Loucy (cell line): ENCODE measurements around the gene PADI1.

Source experiments
- H2AFZ ChIP-seq: fragments of 200-600 bp; sonication (generic); 2 replicates; pipeline ENCODE4 v1.6.0; 2016; ENCODE audit warnings: antibody characterized with exemption, mild to moderate bottlenecking, low read length, moderate library complexity
- H3F3A ChIP-seq: fragments of 200-600 bp; 2 replicates; pipeline ENCODE4 v1.6.0; 2016; ENCODE audit warnings: antibody characterized with exemption, low read depth, mild to moderate bottlenecking
- H3K27me3 ChIP-seq: fragments of 200-600 bp; sonication (generic); 2 replicates; pipeline ENCODE4 v1.6.1; 2014; ENCODE audit warnings: low read length, mild to moderate bottlenecking; ENCODE audit not compliant: insufficient read depth, poor library complexity, severe bottlenecking
- H3K36me3 ChIP-seq: fragments of 200-600 bp; sonication (generic); 2 replicates; pipeline ENCODE4 v1.6.1; 2016; ENCODE audit warnings: low read length; ENCODE audit not compliant: insufficient read depth
- H3K4me1 ChIP-seq: fragments of 200-600 bp; sonication (generic); 2 replicates; pipeline ENCODE4 v1.5.1; 2014; ENCODE audit warnings: low read length, mild to moderate bottlenecking; ENCODE audit not compliant: insufficient read depth, poor library complexity, severe bottlenecking
- H3K4me2 ChIP-seq: fragments of 200-600 bp; sonication (generic); 2 replicates; pipeline ENCODE4 v1.6.0; 2014; ENCODE audit warnings: antibody characterized with exemption, low read length, low read depth, mild to moderate bottlenecking; ENCODE audit not compliant: poor library complexity, severe bottlenecking
- H3K4me3 ChIP-seq: fragments of 200-600 bp; sonication (generic); 2 replicates; pipeline ENCODE4 v1.5.1; 2014; ENCODE audit warnings: low read length, mild to moderate bottlenecking, mixed read lengths; ENCODE audit not compliant: poor library complexity, severe bottlenecking
- H3K79me2 ChIP-seq: fragments of 200-600 bp; sonication (generic); 2 replicates; pipeline ENCODE4 v1.6.1; 2014; ENCODE audit warnings: low read length; ENCODE audit not compliant: insufficient read depth
- H3K9ac ChIP-seq: fragments of 200-600 bp; sonication (generic); 2 replicates; pipeline ENCODE4 v1.6.0; 2014; ENCODE audit warnings: mild to moderate bottlenecking, low read depth, low read length, moderate library complexity; ENCODE audit not compliant: poor library complexity, severe bottlenecking
- H3K9me2 ChIP-seq: fragments of 200-600 bp; sonication (generic); replicated peaks from 2 replicates; pipeline ENCODE4 v1.6.1; 2016; ENCODE audit warnings: low read depth, low read length, mixed read lengths
- H3K9me3 ChIP-seq: fragments of 200-600 bp; sonication (generic); 2 replicates; pipeline ENCODE4 v1.6.1; 2014; ENCODE audit warnings: mild to moderate bottlenecking, antibody characterized with exemption, low read length, low read depth; ENCODE audit not compliant: insufficient read depth
- H4K20me1 ChIP-seq: fragments of 200-600 bp; sonication (generic); 2 replicates; pipeline ENCODE4 v1.6.0; 2014; ENCODE audit warnings: antibody characterized with exemption, low read length, mild to moderate bottlenecking; ENCODE audit not compliant: insufficient read depth, poor library complexity, severe bottlenecking
- CTCF ChIP-seq: fragments of 200-600 bp; sonication (generic); conservative IDR thresholded peaks from 2 replicates; pipeline ENCODE4 v1.5.1; 2014; ENCODE audit warnings: mild to moderate bottlenecking, antibody characterized with exemption, low read length
- EZH2phosphoT487 ChIP-seq: fragments of 200-600 bp; IDR thresholded peaks from 2 replicates; pipeline ENCODE4 v1.6.1; 2018; ENCODE audit warnings: antibody characterized with exemption, mild to moderate bottlenecking, moderate library complexity, borderline replicate concordance

PADI1 gene

GRCh38 chr1:17217607-17218006 is 12.7 kb downstream of the PADI1 start:
- H4K20me1 ChIP-seq = no peaks in the 10 kb centered on the region
- no peaks in the 10 kb centered on the region for H3K36me3 ChIP-seq
- H3F3A ChIP-seq = no peaks in the 10 kb centered on the region
- no peak overlapping the region for H3K9ac ChIP-seq
- H3K4me2 ChIP-seq = no peak overlapping the region
- H3K9me2 ChIP-seq = no peaks in the 10 kb centered on the region
- no peaks in the 10 kb centered on the region for H3K27me3 ChIP-seq
- TF ChIP-seq EZH2phosphoT487 = no peak
- TF ChIP-seq CTCF = no peak
- H3K79me2 ChIP-seq = no peaks in the 10 kb centered on the region
- H3K4me1 ChIP-seq = peaks cover 36% of the 10 kb centered on the region
- no peak overlapping the region for H3K4me3 ChIP-seq
- no peak overlapping the region for H2AFZ ChIP-seq
- H3K9me3 ChIP-seq = no peaks in the 10 kb centered on the region

GRCh38 chr1:17218939-17219338 is 14.0 kb downstream of the PADI1 start:
- H3K4me2 ChIP-seq = no peak overlapping the region
- H3K9me3 ChIP-seq = no peaks in the 10 kb centered on the region
- H3F3A ChIP-seq = no peaks in the 10 kb centered on the region
- H3K9ac ChIP-seq = no peak overlapping the region
- no peaks in the 10 kb centered on the region for H3K9me2 ChIP-seq
- H3K27me3 ChIP-seq = no peaks in the 10 kb centered on the region
- no peaks in the 10 kb centered on the region for H3K36me3 ChIP-seq
- no peak overlapping the region for H3K4me3 ChIP-seq
- H4K20me1 ChIP-seq = no peaks in the 10 kb centered on the region
- H3K4me1 ChIP-seq = peaks cover 24% of the 10 kb centered on the region
- no peak for TF ChIP-seq EZH2phosphoT487
- no peak for TF ChIP-seq CTCF
- H2AFZ ChIP-seq = no peak overlapping the region
- H3K79me2 ChIP-seq = no peaks in the 10 kb centered on the region

GRCh38 chr1:17220287-17220686 is 15.4 kb downstream of the PADI1 start:
- no peaks in the 10 kb centered on the region for H3F3A ChIP-seq
- no peaks in the 10 kb centered on the region for H4K20me1 ChIP-seq
- H3K9ac ChIP-seq = no peak overlapping the region
- no peak overlapping the region for H2AFZ ChIP-seq
- H3K27me3 ChIP-seq = no peaks in the 10 kb centered on the region
- no peak overlapping the region for H3K4me2 ChIP-seq
- H3K9me3 ChIP-seq = no peaks in the 10 kb centered on the region
- H3K36me3 ChIP-seq = no peaks in the 10 kb centered on the region
- no peak for TF ChIP-seq CTCF
- no peak for TF ChIP-seq EZH2phosphoT487
- H3K79me2 ChIP-seq = no peaks in the 10 kb centered on the region
- no peaks in the 10 kb centered on the region for H3K9me2 ChIP-seq
- H3K4me3 ChIP-seq = no peak overlapping the region
- peaks cover 11% of the 10 kb centered on the region for H3K4me1 ChIP-seq
